HuH-7 (cell line): Measurements from ENCODE around the gene PPFIA4.

Experiments used
- DNase-seq: peaks from one replicate; pipeline ENCODE4 v3.0.0; 2011; ENCODE audit warnings: low spot score

The PPFIA4 gene

DNA sequence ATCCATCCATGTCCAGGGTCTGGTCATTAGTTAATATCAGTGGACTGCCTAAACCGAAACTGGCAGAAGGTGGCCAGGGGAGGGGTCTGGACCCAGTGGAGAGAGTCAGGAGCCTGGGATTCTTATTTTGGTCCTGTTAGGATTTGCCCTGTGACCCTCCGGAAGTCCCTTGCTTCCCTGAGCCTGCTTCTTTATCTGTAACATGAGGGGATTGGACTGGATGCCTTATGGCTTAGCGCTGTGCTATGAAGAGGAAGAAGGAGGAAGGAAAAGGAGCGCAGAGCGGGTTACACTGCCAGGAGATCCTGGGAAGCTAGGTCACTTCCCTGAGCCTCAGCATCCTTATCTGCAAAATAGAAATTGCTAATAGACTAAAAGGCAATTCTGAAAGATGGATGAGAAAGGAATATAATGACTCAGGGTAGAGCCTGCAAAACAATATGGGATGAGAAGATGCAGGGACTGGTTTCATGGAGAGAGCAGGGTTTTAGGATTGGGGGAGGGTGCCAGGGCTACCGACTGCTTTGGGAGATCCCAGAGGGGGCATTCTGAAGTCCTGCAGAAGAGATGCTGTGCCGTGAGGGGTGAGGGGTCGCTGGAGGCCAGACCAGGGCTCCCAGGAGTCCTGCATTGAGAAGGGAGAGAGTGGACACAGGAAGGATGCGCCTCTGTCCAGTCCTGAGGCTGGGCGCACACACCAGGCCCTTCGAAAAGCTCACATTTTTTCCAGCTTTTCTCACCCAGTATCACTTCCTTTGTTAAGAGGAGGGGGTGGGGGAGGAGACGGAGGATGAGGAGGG, 100.8 kb downstream of the PPFIA4 start:
- DNase-seq: no peak

DNA sequence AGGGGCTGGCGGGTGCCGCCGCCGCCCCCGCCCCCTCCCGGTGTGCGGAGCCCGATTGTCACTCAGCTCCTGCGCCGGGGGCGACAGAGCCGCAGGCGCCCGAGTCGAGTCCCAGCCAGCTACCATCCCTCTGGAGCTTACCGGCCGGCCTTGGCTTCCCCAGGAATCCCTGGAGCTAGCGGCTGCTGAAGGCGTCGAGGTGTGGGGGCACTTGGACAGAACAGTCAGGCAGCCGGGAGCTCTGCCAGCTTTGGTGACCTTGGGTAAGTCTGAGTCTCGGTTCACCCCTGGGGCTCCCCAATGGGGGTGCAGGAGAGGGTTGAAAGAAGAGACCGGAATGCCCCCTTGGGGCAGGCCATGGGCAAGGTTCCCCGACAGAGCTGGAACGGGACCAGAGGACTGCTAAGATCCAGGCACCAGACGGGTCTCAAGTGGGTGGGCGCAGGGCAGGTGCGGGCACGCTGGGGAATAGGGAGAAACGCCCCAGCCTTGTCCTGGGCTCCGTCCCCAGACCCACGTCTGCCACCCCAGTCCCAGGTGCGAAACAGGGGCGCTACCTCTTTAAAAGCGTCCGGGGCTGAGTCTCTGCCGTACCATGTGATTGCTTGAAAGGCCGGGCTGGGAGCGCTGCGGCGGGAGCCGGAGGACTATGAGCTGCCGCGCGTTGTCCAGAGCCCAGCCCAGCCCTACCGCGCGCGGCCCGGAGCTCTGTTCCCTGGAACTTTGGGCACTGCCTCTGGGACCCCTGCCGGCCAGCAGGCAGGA, 101.6 kb downstream of the PPFIA4 start, which contains the start of gene ADORA1:
ADORA1 (plus strand) TSS at position 61 of the 765 bp plus-strand sequence. CDS start 1,116 bp downstream, outside the sequence.
- peak; percentile 49 for DNase-seq

DNA sequence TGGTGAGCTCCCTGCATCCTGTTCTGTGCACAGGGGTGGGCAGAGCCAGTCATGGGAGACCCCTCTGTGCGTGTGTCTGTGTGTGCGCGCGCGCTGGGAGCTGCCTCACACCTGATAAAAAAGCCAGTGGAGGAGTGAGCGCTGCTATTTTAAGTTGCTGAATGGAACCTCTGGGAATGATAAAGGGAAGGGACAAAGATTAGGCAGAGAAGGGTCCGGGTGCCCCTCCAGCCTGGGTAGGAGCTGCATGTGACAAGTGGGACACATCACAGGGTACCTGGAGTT, 102.1 kb downstream of the PPFIA4 start:
- no peak for DNase-seq
